Kidney epithelial cell (primary cell): ENCODE measurements around the gene GRB7. TPM values are rescaled to one million over a fixed set of nuclear protein-coding genes. Genes with fewer than 3 reads are reported as not detected.

Source experiments
- DNase-seq: peaks from one replicate; pipeline ENCODE4 v3.0.0-alpha.2; 2010; ENCODE audit warnings: low read depth
- H3K27me3 ChIP-seq: 2 replicates; pipeline ENCODE4 v1.6.0; 2011; ENCODE audit warnings: low read length; ENCODE audit not compliant: control insufficient read depth, insufficient read depth
- H3K36me3 ChIP-seq: 2 replicates; pipeline ENCODE4 v1.5.1; 2011; ENCODE audit warnings: low read length; ENCODE audit not compliant: control insufficient read depth, insufficient read depth
- H3K4me3 ChIP-seq: 2 replicates; pipeline ENCODE4 v1.5.1; 2011; ENCODE audit warnings: low read depth, mild to moderate bottlenecking, control low read depth, low read length
- CTCF ChIP-seq: IDR thresholded peaks from 2 replicates; pipeline ENCODE4 v1.5.1; 2011; ENCODE audit warnings: mild to moderate bottlenecking, moderate library complexity, low read length, control low read depth, inconsistent platforms; ENCODE audit not compliant: insufficient read depth, poor library complexity, severe bottlenecking
- total RNA-seq: library from RNA; depleted of rRNA; stranded (reverse); fragments of >200 nt; gene quantifications from 2 replicates; pipeline ENCODE4 v1.2.3, GENCODE V29; 2015

Gene GRB7
- total RNA-seq, 1 donor from 2014 or later = 21.2 TPM

DNA sequence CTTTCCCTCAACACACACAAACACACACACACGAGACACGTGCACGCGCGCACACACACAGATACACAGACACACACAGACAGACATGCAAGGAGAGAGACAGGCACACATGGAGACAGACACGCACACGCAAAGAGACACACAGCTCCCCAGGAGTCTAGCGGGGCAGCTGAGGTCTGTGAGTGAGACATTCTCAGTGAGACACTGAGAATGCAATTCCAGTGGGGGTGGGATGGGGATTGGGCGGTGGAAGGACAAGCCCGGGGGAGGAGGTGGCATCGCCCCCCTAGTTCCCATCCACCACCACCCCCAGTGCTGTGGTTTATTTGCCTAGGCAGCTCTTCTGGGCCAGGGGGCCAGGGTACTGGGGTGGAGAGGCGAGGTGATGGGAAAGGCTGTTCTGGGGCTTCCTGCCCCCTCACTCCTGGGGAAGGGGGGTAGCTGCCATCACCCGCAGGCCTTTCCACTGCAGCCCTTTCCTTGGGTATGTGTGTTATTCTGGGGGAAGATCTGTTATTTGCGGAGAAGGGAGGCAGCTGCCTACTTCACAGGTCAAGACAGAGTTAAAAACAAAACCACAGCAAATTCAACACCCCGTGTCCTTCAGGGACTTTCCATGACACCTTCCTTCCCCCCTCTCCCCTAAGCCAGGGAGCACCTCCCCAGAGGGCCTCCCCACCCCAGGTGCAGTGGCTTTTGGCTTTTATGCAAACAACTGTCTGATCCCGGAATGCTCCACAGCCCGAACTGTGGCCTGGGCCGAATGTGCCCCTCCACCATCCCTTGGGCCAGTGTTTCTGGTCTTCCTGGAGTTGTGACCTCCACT is 18.0 kb downstream of the GRB7 start:
- H3K4me3 ChIP-seq = no peak overlapping the region
- DNase-seq = no peak
- H3K27me3 ChIP-seq = no peaks in the 10 kb centered on the region
- TF ChIP-seq CTCF = no peak
- no peaks in the 10 kb centered on the region for H3K36me3 ChIP-seq

DNA sequence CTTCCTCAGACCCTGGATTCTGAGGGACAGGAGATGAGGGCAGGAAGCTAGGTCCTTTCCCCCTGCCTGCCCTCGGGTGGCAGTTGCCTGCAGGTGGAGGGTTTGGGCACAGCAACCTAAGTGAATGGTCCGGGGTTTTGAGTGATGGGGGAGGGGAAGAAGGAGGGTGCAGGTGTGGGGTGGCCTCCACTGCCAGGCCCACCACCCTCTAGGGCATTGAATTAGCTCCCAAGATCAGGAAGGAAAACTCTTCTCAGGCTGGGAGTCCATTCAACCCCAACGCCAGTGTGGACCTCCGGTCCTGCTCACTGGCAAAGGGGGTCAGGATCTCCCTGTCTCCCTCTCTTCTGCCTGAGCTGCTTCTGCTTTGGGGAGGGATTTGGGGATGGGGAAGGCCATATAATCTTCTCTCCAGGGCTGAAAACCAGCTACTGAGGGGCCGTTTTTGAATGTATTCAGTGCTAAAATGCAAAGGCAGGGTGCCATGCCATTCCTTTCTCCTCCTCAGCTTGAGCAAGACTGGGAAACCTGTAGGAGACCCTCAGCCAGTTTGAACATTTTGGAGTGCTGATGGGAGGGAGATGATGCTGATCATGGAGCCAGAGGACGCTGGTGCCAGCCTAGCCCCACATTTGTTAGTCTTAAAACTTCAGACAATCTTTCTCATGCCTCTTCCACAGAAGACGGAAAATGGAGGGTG is 18.8 kb downstream of the GRB7 start:
- no peak for DNase-seq
- Histone ChIP-seq H3K4me3 (no peak overlapping the region), H3K27me3 (no peaks in the 10 kb centered on the region), H3K36me3 (no peaks in the 10 kb centered on the region)
- TF ChIP-seq CTCF = no peak

- TF ChIP-seq CTCF = no peak
- H3K27me3 ChIP-seq = no peaks in the 10 kb centered on the region
- DNase-seq = no peak
- no peak overlapping the region for H3K4me3 ChIP-seq
- no peaks in the 10 kb centered on the region for H3K36me3 ChIP-seq
Measured at GRCh38 chr17:39757176-39757662, 19.5 kb downstream of the GRB7 start.

- no peak for DNase-seq
- Histone ChIP-seq H3K27me3 (no peaks in the 10 kb centered on the region), H3K4me3 (no peak overlapping the region), H3K36me3 (no peaks in the 10 kb centered on the region)
- no peak for TF ChIP-seq CTCF
Measured at GRCh38 chr17:39757931-39758873, 20.5 kb downstream of the GRB7 start.

GRCh38 chr17:39759204-39759603 is 21.5 kb downstream of the GRB7 start:
- Histone ChIP-seq H3K36me3 (no peaks in the 10 kb centered on the region), H3K4me3 (no peak overlapping the region), H3K27me3 (no peaks in the 10 kb centered on the region)
- TF ChIP-seq CTCF = no peak
- DNase-seq = no peak
